Glutamatergic neuron (in vitro differentiated cells): ENCODE data around the gene KNDC1. TPM values are rescaled to one million over a fixed set of nuclear protein-coding genes. Genes with fewer than 3 reads are reported as not detected.
"Not testable (repeated sequence)": the region's sequence is repeated elsewhere in the genome, so short reads cannot be mapped to it uniquely, and the experiment has no call there.

Experiments used
- DNase-seq: peaks from one replicate; pipeline ENCODE4 v3.0.0; 2022
- H3K27ac Mint-ChIP-seq: one replicate; pipeline ENCODE4 v1.8.0; 2020; ENCODE audit warnings: mild to moderate bottlenecking, mixed read lengths, inconsistent platforms; ENCODE audit not compliant: unreplicated experiment
- H3K27me3 Mint-ChIP-seq: one replicate; pipeline ENCODE4 v1.8.0; 2020; ENCODE audit warnings: mild to moderate bottlenecking, moderate library complexity, mixed read lengths, inconsistent platforms; ENCODE audit not compliant: unreplicated experiment
- H3K36me3 Mint-ChIP-seq: one replicate; pipeline ENCODE4 v1.8.0; 2020; ENCODE audit warnings: mild to moderate bottlenecking, mixed read lengths, inconsistent platforms; ENCODE audit not compliant: unreplicated experiment
- H3K4me1 Mint-ChIP-seq: one replicate; pipeline ENCODE4 v1.8.0; 2020; ENCODE audit warnings: mild to moderate bottlenecking, low read depth, mixed read lengths, inconsistent platforms; ENCODE audit not compliant: unreplicated experiment
- H3K4me3 Mint-ChIP-seq: one replicate; pipeline ENCODE4 v1.8.0; 2020; ENCODE audit warnings: mild to moderate bottlenecking, mixed read lengths, inconsistent platforms; ENCODE audit not compliant: unreplicated experiment
- H3K9me3 Mint-ChIP-seq: one replicate; pipeline ENCODE4 v1.8.0; 2020; ENCODE audit warnings: mild to moderate bottlenecking, moderate library complexity, mixed read lengths, inconsistent platforms; ENCODE audit not compliant: unreplicated experiment
- CTCF ChIP-seq: fragments of 200-600 bp; sonication (generic); IDR thresholded peaks from one replicate; pipeline ENCODE4 v1.5.0; 2021; ENCODE audit not compliant: partially characterized antibody, unreplicated experiment
- total RNA-seq: library from RNA; stranded (reverse); fragmentation: NEBNext Ultra II Directional; extraction: Animal tissue kit (Norgen Biotek cat#: 25700); gene quantifications from one replicate; pipeline ENCODE4 v1.2.1, GENCODE V29; 2021; ENCODE audit not compliant: unreplicated experiment

Gene KNDC1
- total RNA-seq, 1 donor from 2014 or later, result 7.4 TPM

GRCh38 chr10:133261726-133262325, 101.8 kb downstream of the KNDC1 start:
- peak; percentile 86 for DNase-seq

DNA sequence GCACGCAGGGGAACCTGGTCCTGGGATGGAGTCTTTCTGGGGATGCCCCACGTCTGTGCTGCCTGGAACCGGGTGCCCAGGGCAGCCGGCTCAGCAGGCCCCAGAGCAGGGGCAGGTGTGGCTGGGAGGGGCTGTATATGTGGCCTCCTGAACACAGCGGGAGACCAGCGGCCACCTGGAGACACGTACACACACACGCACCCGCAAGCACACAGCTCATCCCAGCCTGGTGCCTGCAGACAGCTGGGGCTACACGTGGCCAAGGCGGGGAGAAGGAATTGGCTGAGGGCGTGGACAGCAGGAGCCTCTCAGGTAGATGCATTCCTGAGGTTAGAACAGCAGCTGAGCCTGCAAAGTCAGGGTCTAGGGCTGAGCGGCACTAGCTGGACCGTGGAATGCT, 102.7 kb downstream of the KNDC1 start:
- TF ChIP-seq CTCF, result no peak

More at GRCh38 chr10:133261726-133262325, 101.8 kb downstream of the KNDC1 start:
- Mint-ChIP-seq H3K4me1 (peaks cover 14% of the 10 kb centered on the region), H3K27me3 (peaks cover 15% of the 10 kb centered on the region), H3K4me3 (peak overlapping the region; percentile 79), H3K36me3 (no peaks in the 10 kb centered on the region), H3K27ac (no peak overlapping the region), H3K9me3 (no peaks in the 10 kb centered on the region)
- TF ChIP-seq CTCF, result no peak

DNA sequence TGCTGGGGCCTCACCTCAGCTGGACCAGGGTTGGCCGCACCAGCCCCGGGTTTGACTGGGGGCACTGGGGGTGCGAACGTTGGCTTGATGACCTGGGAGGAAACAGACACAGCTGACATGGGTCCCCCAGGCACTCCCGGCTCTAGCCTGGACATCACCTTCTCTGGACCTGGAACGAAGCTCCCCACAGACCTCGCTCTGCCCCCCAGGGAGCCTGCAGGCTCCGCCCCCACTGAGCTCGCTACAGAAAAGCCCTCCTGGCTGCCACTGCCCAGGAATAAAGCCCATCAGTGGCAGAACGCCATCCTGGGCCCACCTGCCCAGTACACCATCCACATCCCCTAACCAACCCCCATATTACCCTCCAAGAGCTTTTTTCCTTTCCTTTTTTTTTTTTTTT, 103.7 kb downstream of the KNDC1 start:
- no peak for DNase-seq
- H3K4me1 Mint-ChIP-seq, result peaks cover 13% of the 10 kb centered on the region
- no peak overlapping the region for H3K4me3 Mint-ChIP-seq
- H3K9me3 Mint-ChIP-seq, result no peaks in the 10 kb centered on the region
- no peak for TF ChIP-seq CTCF
- H3K27ac Mint-ChIP-seq, result no peak overlapping the region
- H3K27me3 Mint-ChIP-seq, result peaks cover 15% of the 10 kb centered on the region
- H3K36me3 Mint-ChIP-seq, result no peaks in the 10 kb centered on the region

More for the DNA sequence above, 102.7 kb downstream of the KNDC1 start:
- no peaks in the 10 kb centered on the region for H3K9me3 Mint-ChIP-seq
- H3K36me3 Mint-ChIP-seq, result no peaks in the 10 kb centered on the region
- no peak overlapping the region for H3K27ac Mint-ChIP-seq
- H3K27me3 Mint-ChIP-seq, result peaks cover 15% of the 10 kb centered on the region
- no peak for DNase-seq
- H3K4me3 Mint-ChIP-seq, result peak overlapping the region; percentile 79
- peaks cover 13% of the 10 kb centered on the region for H3K4me1 Mint-ChIP-seq

DNA sequence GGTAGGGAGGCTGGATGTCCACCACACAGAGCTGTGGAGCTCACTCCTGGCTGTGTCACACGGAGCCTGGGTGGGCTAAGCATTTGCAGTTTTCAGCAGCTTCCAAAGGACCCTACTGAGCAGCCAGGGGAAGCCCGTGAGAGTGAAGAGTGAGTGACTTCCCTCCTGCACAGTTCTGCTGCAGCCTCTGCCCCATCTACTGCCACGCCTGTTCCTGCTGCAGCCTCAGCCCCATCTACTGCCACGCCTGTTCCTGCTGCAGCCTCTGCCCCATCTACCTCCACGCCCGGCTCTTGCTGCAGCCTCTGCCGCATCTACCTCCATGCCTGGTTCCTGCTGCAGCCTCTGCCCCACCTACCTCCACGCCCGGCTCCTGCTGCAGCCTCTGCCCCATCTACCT, 104.4 kb downstream of the KNDC1 start:
- no peaks in the 10 kb centered on the region for H3K36me3 Mint-ChIP-seq
- H3K4me1 Mint-ChIP-seq, result peaks cover 9% of the 10 kb centered on the region
- H3K27me3 Mint-ChIP-seq, result peaks cover 11% of the 10 kb centered on the region
- no peak for TF ChIP-seq CTCF
- H3K4me3 Mint-ChIP-seq, result no peak overlapping the region
- no peak for DNase-seq
- H3K9me3 Mint-ChIP-seq, result no peaks in the 10 kb centered on the region
- H3K27ac Mint-ChIP-seq, result no peak overlapping the region

GRCh38 chr10:133265052-133265451, 105.0 kb downstream of the KNDC1 start:
- H3K4me3 Mint-ChIP-seq, H3K36me3 Mint-ChIP-seq, H3K4me1 Mint-ChIP-seq, DNase-seq, H3K9me3 Mint-ChIP-seq, H3K27ac Mint-ChIP-seq: not testable (repeated sequence)
- H3K27me3 Mint-ChIP-seq, result peaks cover 11% of the 10 kb centered on the region
